Dermis microvascular lymphatic vessel endothelial cell (primary cell): ENCODE results near the gene PEDS1. TPM values are rescaled to one million over a fixed set of nuclear protein-coding genes. Genes with fewer than 3 reads are reported as not detected.
A peak's percentile ranks its signal among the peaks of the same experiment; 100 is the strongest.
"Not testable (repeated sequence)": the region's sequence is repeated elsewhere in the genome, so short reads cannot be mapped to it uniquely, and the experiment has no call there.

Experiments used
- DNase-seq, 2 donors: peaks; one replicate each; pipeline versions ENCODE4 v3.0.0 to v3.0.0-alpha.2; 2010; ENCODE audit warnings: low read depth in 2 of 2
- total RNA-seq: library from RNA; depleted of rRNA; stranded (reverse); fragments of >200 nt; gene quantifications from 2 replicates; pipeline ENCODE4 v1.2.1, GENCODE V29; 2014

Gene PEDS1
- total RNA-seq, 1 donor from 2014 or later: 11.2 TPM

GRCh38 chr20:50163570-50164317 is 10.2 kb upstream of the PEDS1 start:
- no peak for DNase-seq

GRCh38 chr20:50161494-50161893 is 8.0 kb upstream of the PEDS1 start:
- not testable (repeated sequence) for DNase-seq

GRCh38 chr20:50153153-50153499 is 397 bp downstream of the PEDS1 start:
- no peak for DNase-seq

GRCh38 chr20:50152394-50153152 is 950 bp downstream of the PEDS1 start:
- DNase-seq: peak in 1 of 2 donors; percentile 45

- no peak for DNase-seq
These were observed 2.3 kb downstream of the PEDS1 start for GRCh38 chr20:50151034-50151743.

GRCh38 chr20:50149481-50150254 is 3.9 kb downstream of the PEDS1 start:
- no peak for DNase-seq

- peak; percentile 72 to 92 for DNase-seq
These were observed 6.5 kb downstream of the PEDS1 start for GRCh38 chr20:50146732-50147662.

- no peak for DNase-seq
These were observed 7.3 kb downstream of the PEDS1 start for GRCh38 chr20:50146214-50146613.

- DNase-seq: no peak
These were observed 8.0 kb downstream of the PEDS1 start for GRCh38 chr20:50145566-50145965.

GRCh38 chr20:50144362-50144761 is 9.2 kb downstream of the PEDS1 start:
- peak; percentile 61 to 81 for DNase-seq

GRCh38 chr20:50142812-50143211 is 10.7 kb downstream of the PEDS1 start:
- no peak for DNase-seq

GRCh38 chr20:50141811-50142561 is 11.5 kb downstream of the PEDS1 start:
- peak in 1 of 2 donors; percentile 91 for DNase-seq

- DNase-seq: no peak
These were observed 12.4 kb downstream of the PEDS1 start for GRCh38 chr20:50141018-50141675.

- no peak for DNase-seq
These were observed 13.1 kb downstream of the PEDS1 start for GRCh38 chr20:50140339-50140859.

GRCh38 chr20:50138479-50139393 is 14.8 kb downstream of the PEDS1 start:
- DNase-seq: no peak

- no peak for DNase-seq
These were observed 15.4 kb downstream of the PEDS1 start for GRCh38 chr20:50138120-50138478.

GRCh38 chr20:50137702-50138101 is 15.8 kb downstream of the PEDS1 start:
- DNase-seq: not testable (repeated sequence)
